Activated CD4-positive, alpha-beta T cell treated with anti-CD3 and anti-CD28 coated beads, Interleukin-2, amount 10 ng/mL, durations not matched to agents 7 days and 5 days (primary cell): ENCODE data around the gene KIAA1217. TPM values are rescaled to one million over a fixed set of nuclear protein-coding genes. Genes with fewer than 3 reads are reported as not detected.

Experiments
- CTCF ChIA-PET: fragments of 350-600 bp; sonication (Branson Sonifier 250); formaldehyde crosslinking; loops from one replicate; lab custom pipeline; 2021; ENCODE audit warnings: antibody characterized with exemption; lab: Charles Lee
- POLR2A ChIA-PET: fragments of 350-600 bp; sonication (Branson Sonifier 250); formaldehyde crosslinking; loops from one replicate; lab custom pipeline; 2021; ENCODE audit warnings: antibody characterized with exemption; lab: Charles Lee
- DNase-seq: peaks from one replicate; pipeline ENCODE4 v3.0.0-alpha.2; 2020
- H3K27ac Mint-ChIP-seq: one replicate; pipeline ENCODE4 v1.8.0; 2021; ENCODE audit warnings: mild to moderate bottlenecking, moderate library complexity, mixed read lengths
- H3K27me3 Mint-ChIP-seq: one replicate; pipeline ENCODE4 v1.8.0; 2021; ENCODE audit warnings: mixed read lengths
- H3K36me3 Mint-ChIP-seq: one replicate; pipeline ENCODE4 v1.8.0; 2021; ENCODE audit warnings: low read depth, mixed read lengths
- H3K4me1 Mint-ChIP-seq: one replicate; pipeline ENCODE4 v1.8.0; 2021; ENCODE audit warnings: mixed read lengths
- H3K4me3 Mint-ChIP-seq: one replicate; pipeline ENCODE4 v1.8.0; 2021; ENCODE audit warnings: mild to moderate bottlenecking, moderate library complexity, mixed read lengths
- H3K9me3 Mint-ChIP-seq: one replicate; pipeline ENCODE4 v1.8.0; 2021; ENCODE audit warnings: mixed read lengths
- total RNA-seq, 2 experiments: library from RNA; stranded (reverse); gene quantifications; one replicate each; pipeline ENCODE4 v1.2.3, GENCODE V29; 2021

KIAA1217 gene
- total RNA-seq, 2 experiments from 2014 or later, result 0.32 to 0.33 TPM

DNA sequence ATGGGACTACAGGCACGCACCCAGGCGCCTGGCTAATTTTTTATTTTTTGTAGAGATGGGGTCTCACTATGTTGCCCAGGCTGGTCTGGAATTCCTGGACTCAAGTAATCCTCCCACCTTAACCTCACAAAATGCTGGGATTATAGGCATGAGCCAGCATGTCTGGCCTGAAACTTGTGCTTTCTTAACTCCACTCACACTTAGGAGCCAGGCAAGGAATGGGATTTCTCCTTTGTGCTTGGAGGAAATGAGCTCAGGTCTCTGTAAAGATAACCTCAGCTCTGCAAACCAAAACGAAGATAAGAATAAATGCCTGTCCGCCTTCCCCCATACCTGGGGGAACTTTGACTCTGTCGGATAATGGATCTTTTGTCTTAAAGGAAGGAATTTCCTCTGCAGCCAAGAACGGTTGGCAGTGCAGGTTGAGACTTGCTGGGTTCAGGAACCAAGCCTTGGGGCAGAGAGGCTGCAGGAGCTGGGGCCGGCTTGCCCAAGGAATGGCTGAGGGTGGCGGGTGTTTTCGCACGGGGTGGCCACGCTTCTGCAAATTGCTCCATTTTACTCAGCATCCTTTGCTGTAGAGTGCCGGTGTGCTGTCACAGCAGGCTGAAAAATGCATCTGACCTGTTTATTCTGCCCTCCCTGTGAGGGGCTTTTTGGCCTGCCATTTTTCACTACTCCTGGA, 174.2 kb downstream of the KIAA1217 start:
- DNase-seq, result no peak
- peaks cover 3% of the 10 kb centered on the region for H3K27me3 Mint-ChIP-seq
- no peaks in the 10 kb centered on the region for H3K9me3 Mint-ChIP-seq
- H3K4me1 Mint-ChIP-seq, result no peaks in the 10 kb centered on the region
- H3K36me3 Mint-ChIP-seq, result no peaks in the 10 kb centered on the region
- ChIA-PET POLR2A (no interaction called here), CTCF (no interaction called here)
- H3K4me3 Mint-ChIP-seq, result no peak overlapping the region
- H3K27ac Mint-ChIP-seq, result no peak overlapping the region

- Mint-ChIP-seq H3K27ac (no peak overlapping the region), H3K9me3 (no peaks in the 10 kb centered on the region), H3K4me3 (no peak overlapping the region), H3K4me1 (no peaks in the 10 kb centered on the region), H3K36me3 (no peaks in the 10 kb centered on the region), H3K27me3 (peaks cover 3% of the 10 kb centered on the region)
- CTCF ChIA-PET, result no interaction called here
- POLR2A ChIA-PET, result no interaction called here
- peak; percentile 8 for DNase-seq
Observed at GRCh38 chr10:24383681-24384106, 174.8 kb downstream of the KIAA1217 start.

- no peak for DNase-seq
- no peak overlapping the region for H3K4me3 Mint-ChIP-seq
- H3K27ac Mint-ChIP-seq, result no peak overlapping the region
- H3K9me3 Mint-ChIP-seq, result no peaks in the 10 kb centered on the region
- ChIA-PET CTCF (no interaction called here), POLR2A (no interaction called here)
- H3K4me1 Mint-ChIP-seq, result no peaks in the 10 kb centered on the region
- H3K36me3 Mint-ChIP-seq, result no peaks in the 10 kb centered on the region
- H3K27me3 Mint-ChIP-seq, result peaks cover 3% of the 10 kb centered on the region
Observed at GRCh38 chr10:24384954-24385353, 176.0 kb downstream of the KIAA1217 start.

GRCh38 chr10:24385776-24386175, 176.8 kb downstream of the KIAA1217 start:
- no peaks in the 10 kb centered on the region for H3K36me3 Mint-ChIP-seq
- H3K9me3 Mint-ChIP-seq, result no peaks in the 10 kb centered on the region
- H3K4me3 Mint-ChIP-seq, result no peak overlapping the region
- ChIA-PET CTCF (no interaction called here), POLR2A (no interaction called here)
- no peaks in the 10 kb centered on the region for H3K4me1 Mint-ChIP-seq
- no peak overlapping the region for H3K27ac Mint-ChIP-seq
- H3K27me3 Mint-ChIP-seq, result peaks cover 3% of the 10 kb centered on the region
- DNase-seq, result no peak

GRCh38 chr10:24390146-24390700, 181.3 kb downstream of the KIAA1217 start:
- no peaks in the 10 kb centered on the region for H3K36me3 Mint-ChIP-seq
- no peaks in the 10 kb centered on the region for H3K4me1 Mint-ChIP-seq
- no peak overlapping the region for H3K4me3 Mint-ChIP-seq
- H3K27me3 Mint-ChIP-seq, result peaks cover 3% of the 10 kb centered on the region
- POLR2A ChIA-PET, result no interaction called here
- CTCF ChIA-PET, result no interaction called here
- DNase-seq, result no peak
- no peaks in the 10 kb centered on the region for H3K9me3 Mint-ChIP-seq
- H3K27ac Mint-ChIP-seq, result no peak overlapping the region

DNA sequence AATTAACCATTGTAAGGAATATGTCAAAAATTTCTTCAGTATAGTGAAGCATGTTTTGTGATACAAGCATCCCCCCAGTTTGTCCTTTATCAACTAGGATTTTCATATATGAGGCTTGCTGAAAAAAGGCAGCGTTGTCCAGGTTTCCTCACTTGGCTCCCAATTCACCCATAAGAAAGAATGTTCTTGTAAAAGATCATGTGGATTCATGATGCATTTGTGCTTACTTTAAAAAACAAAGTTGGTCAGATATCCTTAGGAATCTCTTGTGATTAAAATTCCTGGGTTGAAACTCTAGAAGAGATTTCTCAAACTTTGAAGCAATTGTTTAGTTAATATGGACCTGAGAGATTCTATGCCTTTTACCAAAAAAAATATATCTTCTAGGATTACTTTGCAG, 181.8 kb downstream of the KIAA1217 start:
- Mint-ChIP-seq H3K27ac (no peak overlapping the region), H3K36me3 (no peaks in the 10 kb centered on the region), H3K27me3 (peaks cover 3% of the 10 kb centered on the region), H3K4me1 (no peaks in the 10 kb centered on the region), H3K4me3 (no peak overlapping the region), H3K9me3 (no peaks in the 10 kb centered on the region)
- ChIA-PET POLR2A (no interaction called here), CTCF (no interaction called here)
- no peak for DNase-seq

GRCh38 chr10:24393201-24393600, 184.3 kb downstream of the KIAA1217 start:
- Mint-ChIP-seq H3K9me3 (no peaks in the 10 kb centered on the region), H3K27ac (no peak overlapping the region), H3K36me3 (no peaks in the 10 kb centered on the region), H3K27me3 (no peaks in the 10 kb centered on the region), H3K4me3 (no peak overlapping the region), H3K4me1 (no peaks in the 10 kb centered on the region)
- no peak for DNase-seq
- ChIA-PET CTCF (interaction anchor here (1.5 kb wide), 1 partner anchor 23 kb away, joined by 3 read pairs; no protein-coding TSS in a partner anchor), POLR2A (no interaction called here)

- POLR2A ChIA-PET, result no interaction called here
- Mint-ChIP-seq H3K4me3 (no peak overlapping the region), H3K27ac (no peak overlapping the region), H3K27me3 (no peaks in the 10 kb centered on the region), H3K9me3 (no peaks in the 10 kb centered on the region), H3K4me1 (no peaks in the 10 kb centered on the region), H3K36me3 (no peaks in the 10 kb centered on the region)
- CTCF ChIA-PET, result interaction anchor here (1.5 kb wide), 1 partner anchor 24 kb away, joined by 3 read pairs; no protein-coding TSS in a partner anchor
- DNase-seq, result no peak
Observed at GRCh38 chr10:24394461-24395190, 185.7 kb downstream of the KIAA1217 start.

DNA sequence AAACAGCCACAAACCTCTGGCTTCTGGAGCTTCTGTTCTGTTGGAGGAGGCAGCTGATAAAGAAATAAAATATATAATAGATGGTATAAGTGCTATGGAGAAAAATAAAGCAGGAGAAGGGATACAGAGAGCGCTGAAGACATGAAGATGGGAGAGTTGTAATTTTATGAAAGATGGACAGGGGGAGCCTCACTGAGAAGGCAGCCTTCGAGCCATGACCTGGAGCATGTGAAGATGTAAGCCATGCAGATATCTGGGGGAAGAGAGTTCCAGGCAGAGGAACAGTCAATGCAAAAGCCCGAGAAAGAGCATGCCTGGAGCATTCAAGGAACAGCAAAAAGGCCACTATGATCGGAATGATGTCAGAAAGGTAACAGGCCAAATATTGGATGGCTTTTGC, 187.5 kb downstream of the KIAA1217 start:
- DNase-seq, result no peak
- H3K27me3 Mint-ChIP-seq, result no peaks in the 10 kb centered on the region
- no peaks in the 10 kb centered on the region for H3K4me1 Mint-ChIP-seq
- no peak overlapping the region for H3K27ac Mint-ChIP-seq
- H3K9me3 Mint-ChIP-seq, result no peaks in the 10 kb centered on the region
- H3K4me3 Mint-ChIP-seq, result no peak overlapping the region
- POLR2A ChIA-PET, result no interaction called here
- H3K36me3 Mint-ChIP-seq, result no peaks in the 10 kb centered on the region
- CTCF ChIA-PET, result no interaction called here

DNA sequence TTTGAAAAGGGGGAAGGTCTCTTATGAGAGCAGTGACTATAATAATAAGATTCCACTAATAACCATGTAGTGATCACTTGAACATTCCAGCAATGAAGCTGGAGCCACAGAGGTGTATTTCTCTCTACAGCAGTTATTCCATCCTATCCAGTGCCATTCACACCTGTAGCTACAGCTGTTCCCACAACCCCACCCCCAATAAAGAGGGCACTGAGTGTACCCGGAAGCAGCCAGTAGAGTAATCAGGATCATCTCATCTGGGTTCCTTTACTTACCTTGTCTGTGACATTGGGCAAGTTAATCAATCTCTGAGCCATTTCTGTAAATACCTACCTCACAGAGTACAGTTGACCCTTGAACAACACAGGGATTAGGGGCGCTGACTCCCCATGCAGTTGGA, 188.7 kb downstream of the KIAA1217 start:
- ChIA-PET POLR2A (no interaction called here), CTCF (no interaction called here)
- H3K4me3 Mint-ChIP-seq, result no peak overlapping the region
- H3K36me3 Mint-ChIP-seq, result no peaks in the 10 kb centered on the region
- no peak overlapping the region for H3K27ac Mint-ChIP-seq
- no peaks in the 10 kb centered on the region for H3K27me3 Mint-ChIP-seq
- no peak for DNase-seq
- no peaks in the 10 kb centered on the region for H3K4me1 Mint-ChIP-seq
- no peaks in the 10 kb centered on the region for H3K9me3 Mint-ChIP-seq

GRCh38 chr10:24404567-24404966, 195.6 kb downstream of the KIAA1217 start:
- Mint-ChIP-seq H3K27ac (no peak overlapping the region), H3K9me3 (no peaks in the 10 kb centered on the region), H3K36me3 (no peaks in the 10 kb centered on the region), H3K4me3 (no peak overlapping the region), H3K27me3 (no peaks in the 10 kb centered on the region), H3K4me1 (no peaks in the 10 kb centered on the region)
- ChIA-PET POLR2A (no interaction called here), CTCF (no interaction called here)
- no peak for DNase-seq

- DNase-seq, result no peak
- Mint-ChIP-seq H3K36me3 (no peaks in the 10 kb centered on the region), H3K9me3 (no peaks in the 10 kb centered on the region), H3K4me1 (no peaks in the 10 kb centered on the region), H3K27me3 (no peaks in the 10 kb centered on the region), H3K4me3 (no peak overlapping the region), H3K27ac (no peak overlapping the region)
- CTCF ChIA-PET, result no interaction called here
- POLR2A ChIA-PET, result no interaction called here
Observed at GRCh38 chr10:24405635-24406034, 196.7 kb downstream of the KIAA1217 start.

GRCh38 chr10:24406809-24407483, 198.0 kb downstream of the KIAA1217 start:
- H3K4me3 Mint-ChIP-seq, result no peak overlapping the region
- H3K4me1 Mint-ChIP-seq, result no peaks in the 10 kb centered on the region
- no peaks in the 10 kb centered on the region for H3K9me3 Mint-ChIP-seq
- ChIA-PET POLR2A (no interaction called here), CTCF (no interaction called here)
- no peaks in the 10 kb centered on the region for H3K27me3 Mint-ChIP-seq
- no peaks in the 10 kb centered on the region for H3K36me3 Mint-ChIP-seq
- DNase-seq, result no peak
- no peak overlapping the region for H3K27ac Mint-ChIP-seq
